HepG2 (cell line): ENCODE results near the gene EDEM1. TPM values are rescaled to one million over a fixed set of nuclear protein-coding genes. Genes with fewer than 3 reads are reported as not detected.

Source experiments
- ATAC-seq: fragments of 200-7000 bp; cut with Tn5 transposase; 3 replicates; pipeline ENCODE4 v1.9.1; 2020; ENCODE audit warnings: mild to moderate bottlenecking, moderate library complexity
- BruUV-seq: library from RNA; stranded (reverse); fragments of 400-500 nt; replicated peaks from 2 replicates; lab custom pipeline; 2021; lab: Mats Ljungman, UMichigan
- CTCF ChIA-PET: fragments of 300-600 bp; formaldehyde crosslinking; extraction: SDS; loops from one replicate; lab custom pipeline; 2021; ENCODE audit warnings: low total read pairs, inconsistent platforms, low intra/inter-chr PET ratio; lab: Yijun Ruan, JAX
- POLR2A ChIA-PET: fragments of 350-600 bp; sonication (Branson Sonifier 250); formaldehyde crosslinking; loops from one replicate; lab custom pipeline; 2020; ENCODE audit warnings: antibody characterized with exemption, inconsistent platforms; lab: Yijun Ruan, JAX
- DNase-seq: peaks from one replicate; pipeline ENCODE4 v3.0.0-alpha.2; 2015; ENCODE audit warnings: low spot score
- FAIRE-seq: peaks from 3 replicates; lab custom pipeline; 2011; peaks lifted over from hg19 to GRCh38; lab: Jason Lieb, UNC
- H2AFZ ChIP-seq: one replicate; pipeline ENCODE4 v1.6.1; 2011; ENCODE audit warnings: low read length, inconsistent platforms
- H3K27ac ChIP-seq: fragments of 300-600 bp; 3 replicates; pipeline ENCODE4 v1.8.0; 2011; ENCODE audit warnings: mixed run types, mild to moderate bottlenecking, mixed read lengths, low read length, inconsistent platforms; ENCODE audit not compliant: insufficient read depth; ENCODE audit errors: extremely low read length
- H3K27me3 ChIP-seq, 2 experiments: fragments of 200-600 bp in 1 of 2; 2 replicates in 1 of 2; 3 replicates in 1 of 2; pipeline versions ENCODE4 v1.6.0 to v1.8.0; 2011; ENCODE audit warnings: low read length in 2 of 2, mild to moderate bottlenecking in 2 of 2, moderate library complexity in 2 of 2, inconsistent platforms in 1 of 2; ENCODE audit not compliant: insufficient read depth in 2 of 2, control insufficient read depth in 1 of 2
- H3K36me3 ChIP-seq, 2 experiments: fragments of 200-600 bp in 1 of 2; replicated peaks in 1 of 2; 2 replicates in 1 of 2; 3 replicates in 1 of 2; pipeline versions ENCODE4 v1.5.1 to v1.8.0; 2011; ENCODE audit warnings: low read length in 2 of 2, inconsistent platforms in 1 of 2; ENCODE audit not compliant: insufficient read depth in 2 of 2, control insufficient read depth in 1 of 2
- H3K4me1 ChIP-seq: 2 replicates; pipeline ENCODE4 v1.5.1; 2012; ENCODE audit warnings: low read length, inconsistent platforms; ENCODE audit not compliant: insufficient read depth
- H3K4me2 ChIP-seq: 2 replicates; pipeline ENCODE4 v1.6.0; 2011; ENCODE audit warnings: low read depth, low read length, inconsistent platforms
- H3K4me3 ChIP-seq, 3 experiments: fragments of 200-600 bp in 1 of 3; sonication (generic), shearing (Covaris generic) in 1 of 3; replicated peaks in 1 of 3; 2 replicates each; pipeline ENCODE4 v1.5.1; 2011 to 2016; ENCODE audit warnings: low read length in 3 of 3, inconsistent platforms in 2 of 3, low read depth in 2 of 3, mild to moderate bottlenecking in 2 of 3, control low read depth in 1 of 3, mixed read lengths in 1 of 3; ENCODE audit not compliant: insufficient read depth in 1 of 3
- H3K79me2 ChIP-seq: one replicate; pipeline ENCODE4 v1.6.1; 2011; ENCODE audit warnings: low read length, inconsistent platforms; ENCODE audit not compliant: insufficient read depth
- H3K9ac ChIP-seq: 2 replicates; pipeline ENCODE4 v1.6.0; 2011; ENCODE audit warnings: mild to moderate bottlenecking, low read depth, low read length, inconsistent platforms; ENCODE audit not compliant: insufficient read depth
- H3K9me3 ChIP-seq: 2 replicates; pipeline ENCODE4 v1.5.1; 2012; ENCODE audit warnings: mild to moderate bottlenecking, low read length
- H4K20me1 ChIP-seq: 2 replicates; pipeline ENCODE4 v1.6.0; 2011; ENCODE audit warnings: inconsistent platforms, mild to moderate bottlenecking, low read length, moderate library complexity; ENCODE audit not compliant: insufficient read depth
- FOXO1 ChIP-seq: sonication (generic); formaldehyde crosslinking; IDR thresholded peaks from 2 replicates; pipeline ENCODE4 v1.4.0; 2020; ENCODE audit warnings: missing genetic modification reagents
- GLI4 ChIP-seq: sonication (generic); formaldehyde crosslinking; IDR thresholded peaks from 2 replicates; pipeline ENCODE4 v1.5.1; 2020; ENCODE audit warnings: missing genetic modification reagents, mild to moderate bottlenecking, moderate library complexity, borderline replicate concordance
- NRL ChIP-seq: sonication (generic); formaldehyde crosslinking; IDR thresholded peaks from 2 replicates; pipeline ENCODE4 v1.5.0; 2020; ENCODE audit warnings: missing genetic modification reagents, mild to moderate bottlenecking, moderate library complexity, borderline replicate concordance
- PHB2 ChIP-seq: fragments of 450-650 bp; IDR thresholded peaks from 2 replicates; pipeline ENCODE4 v1.6.1; 2018; ENCODE audit not compliant: partially characterized antibody
- RXRA ChIP-seq: sonication (generic); formaldehyde crosslinking; IDR thresholded peaks from 2 replicates; pipeline ENCODE4 v1.5.1; 2020; ENCODE audit warnings: missing genetic modification reagents
- SIN3A ChIP-seq: IDR thresholded peaks from 2 replicates; pipeline ENCODE4 v1.6.1; 2011; ENCODE audit warnings: low read depth, mild to moderate bottlenecking, control low read depth, low read length, borderline replicate concordance
- SMAD9 ChIP-seq: sonication (generic); formaldehyde crosslinking; IDR thresholded peaks from 2 replicates; pipeline ENCODE4 v1.5.1; 2020; ENCODE audit warnings: mild to moderate bottlenecking, missing genetic modification reagents
- SYNCRIP ChIP-seq: fragments of 200-400 bp; formaldehyde crosslinking; IDR thresholded peaks from 2 replicates; pipeline ENCODE4 v1.6.1; 2018; ENCODE audit warnings: mild to moderate bottlenecking, low read depth, low read length; ENCODE audit not compliant: insufficient read depth
- TAF15 ChIP-seq: fragments of 200-400 bp; formaldehyde crosslinking; IDR thresholded peaks from one replicate; pipeline ENCODE4 v1.6.1; 2018; ENCODE audit warnings: mild to moderate bottlenecking, low read depth, low read length; ENCODE audit not compliant: poor library complexity, severe bottlenecking
- ZC3H13 ChIP-seq: sonication (generic); formaldehyde crosslinking; IDR thresholded peaks from 2 replicates; pipeline ENCODE4 v1.8.1; 2023; ENCODE audit warnings: mild to moderate bottlenecking, missing genetic modification reagents, moderate library complexity
- WGBS: methylation state at CpG from one replicate; pipeline ENCODE4 v1.1.6; 2017; ENCODE audit warnings: low lambda C conversion rate; 5-methylcytosine and 5-hydroxymethylcytosine counted together
- in situ Hi-C: cut with HindIII; loops from 2 replicates; pipeline ENCODE4 v1.10.0; 2017; ENCODE audit warnings: low pct_unique_long_range_greater_than_20kb; ENCODE audit not compliant: extremely low pct_ligation_motif_present
- intact Hi-C: fragments of 100-400 bp; cut with micrococcal nuclease; formaldehyde crosslinking; loops from one replicate; pipeline ENCODE4 v1.10.0; 2022; ENCODE audit not compliant: unreplicated experiment
- polyA plus RNA-seq, 8 experiments: library from polyadenylated mRNA; depleted of rRNA in 3 of 8; stranded (reverse) in 7 of 8; unstranded in 1 of 8; fragments of >200 nt; fragmentation: Illumina TruSeq in 4 of 8; extraction: Trizol in 4 of 8; gene quantifications; 2 replicates each; pipeline versions ENCODE4 v1.2.1 to v1.2.3, GENCODE V29; 2011 to 2016; ENCODE audit warnings: low read depth in 4 of 8, missing spikeins in 1 of 8, mixed read lengths in 1 of 8; ENCODE audit not compliant: insufficient read depth in 1 of 8
- total RNA-seq, 5 experiments: library from RNA; depleted of rRNA; stranded (reverse); fragments of >200 nt; fragmentation: Illumina TruSeq; extraction: Trizol; gene quantifications; 2 replicates each; pipeline ENCODE4 v1.2.3, GENCODE V29; 2016; ENCODE audit warnings: low read depth in 1 of 5
- TF ChIP-seq, protein P1 (sequence below): sonication (generic); formaldehyde crosslinking; IDR thresholded peaks from 2 replicates; pipeline ENCODE4 v1.9.0; 2021; ENCODE audit warnings: missing genetic modification reagents, borderline replicate concordance
- TF ChIP-seq, protein P2 (sequence below): sonication (generic); formaldehyde crosslinking; IDR thresholded peaks from 2 replicates; pipeline ENCODE4 v1.5.1; 2020; ENCODE audit warnings: missing genetic modification reagents, mild to moderate bottlenecking, borderline replicate concordance
- TF ChIP-seq, protein P3 (sequence below): sonication (generic); formaldehyde crosslinking; IDR thresholded peaks from 2 replicates; pipeline ENCODE4 v1.4.0; 2020; ENCODE audit warnings: missing genetic modification reagents

EDEM1 gene
- total and polyA plus RNA-seq, 2 of the 13 experiments (the other 11 are each of a cell fraction or from before 2014, with no cell fraction given): 13.8 to 25.8 TPM

DNA sequence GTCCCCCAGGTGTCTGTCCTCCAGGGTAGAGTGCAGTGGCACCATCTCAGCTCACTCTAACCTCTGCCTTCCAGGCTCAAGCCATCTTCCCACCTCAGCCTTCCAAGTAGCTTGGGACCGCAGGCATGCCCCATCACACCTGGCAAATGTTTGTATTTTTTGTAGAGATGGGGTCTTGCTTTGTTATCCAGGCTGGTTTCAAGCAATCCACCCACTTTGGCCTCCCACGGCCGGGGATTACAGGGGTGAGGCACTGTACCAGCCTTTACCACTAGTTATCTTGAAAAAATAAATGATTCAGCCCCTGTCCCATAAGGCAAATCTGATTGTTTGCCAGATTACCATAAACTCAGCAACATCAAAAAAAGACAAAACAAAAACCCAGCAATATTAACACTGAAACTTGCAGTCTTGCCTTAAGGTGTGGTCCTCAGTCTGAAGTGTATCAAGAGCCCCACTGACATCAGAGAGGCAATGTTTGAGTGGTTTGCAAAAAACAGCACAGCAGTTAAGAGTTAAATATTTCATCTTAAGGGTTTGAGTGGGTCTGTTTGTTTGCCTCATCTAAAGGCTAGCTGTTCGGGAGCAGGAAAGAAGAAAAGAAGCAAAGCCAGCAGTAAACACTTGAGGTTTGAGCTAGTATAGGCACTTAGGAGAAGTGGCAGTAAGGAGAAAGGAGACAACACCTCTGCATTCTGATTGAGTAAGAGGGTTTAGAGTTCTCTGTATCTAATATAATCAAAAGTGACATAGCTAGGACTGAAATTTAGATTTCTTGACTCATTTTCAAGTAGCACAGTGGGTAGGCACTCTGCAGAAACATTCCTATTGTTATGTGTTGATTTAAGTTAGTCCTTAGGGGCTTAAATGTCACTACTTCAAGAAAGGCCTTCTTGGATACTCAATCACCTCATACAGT is 26.3 kb upstream of the EDEM1 start:
- H3K27me3 ChIP-seq: no peaks in the 10 kb centered on the region
- 97% methylated on average over 4 of the region's 4 CpGs for WGBS
- FAIRE-seq: no peak
- H3K4me2 ChIP-seq: no peak overlapping the region
- no peak for DNase-seq
- no peak overlapping the region for H2AFZ ChIP-seq
- POLR2A ChIA-PET: no interaction called here
- no peaks in the 10 kb centered on the region for H4K20me1 ChIP-seq
- CTCF ChIA-PET: no interaction called here
- no peak overlapping the region for H3K9ac ChIP-seq
- H3K9me3 ChIP-seq: no peaks in the 10 kb centered on the region
- no TSS peak for BruUV-seq
- H3K4me3 ChIP-seq: no peak overlapping the region
- peaks cover 54% of the 10 kb centered on the region for H3K79me2 ChIP-seq
- H3K4me1 ChIP-seq: no peaks in the 10 kb centered on the region; the same call in 1 of the 2 replicates
- in situ Hi-C loops: no loop called here
- ATAC-seq: no peak
- intact Hi-C loops: no loop called here
- H3K27ac ChIP-seq: no peak overlapping the region
- H3K36me3 ChIP-seq: peaks cover 0 to 2% of the 10 kb centered on the region in 2 experiments; a peak in 1 of 5 replicates
- TF ChIP-seq SIN3A (no peak), RXRA (CRISPR knock-in tag) (no peak), GLI4 (CRISPR knock-in tag) (no peak), SMAD9 (CRISPR knock-in tag) (no peak), ZC3H13 (no peak), FOXO1 (CRISPR knock-in tag) (no peak), NRL (CRISPR knock-in tag) (no peak), TAF15 (no peak), SYNCRIP (no peak), PHB2 (no peak)
- TF ChIP-seq, protein P1, sequence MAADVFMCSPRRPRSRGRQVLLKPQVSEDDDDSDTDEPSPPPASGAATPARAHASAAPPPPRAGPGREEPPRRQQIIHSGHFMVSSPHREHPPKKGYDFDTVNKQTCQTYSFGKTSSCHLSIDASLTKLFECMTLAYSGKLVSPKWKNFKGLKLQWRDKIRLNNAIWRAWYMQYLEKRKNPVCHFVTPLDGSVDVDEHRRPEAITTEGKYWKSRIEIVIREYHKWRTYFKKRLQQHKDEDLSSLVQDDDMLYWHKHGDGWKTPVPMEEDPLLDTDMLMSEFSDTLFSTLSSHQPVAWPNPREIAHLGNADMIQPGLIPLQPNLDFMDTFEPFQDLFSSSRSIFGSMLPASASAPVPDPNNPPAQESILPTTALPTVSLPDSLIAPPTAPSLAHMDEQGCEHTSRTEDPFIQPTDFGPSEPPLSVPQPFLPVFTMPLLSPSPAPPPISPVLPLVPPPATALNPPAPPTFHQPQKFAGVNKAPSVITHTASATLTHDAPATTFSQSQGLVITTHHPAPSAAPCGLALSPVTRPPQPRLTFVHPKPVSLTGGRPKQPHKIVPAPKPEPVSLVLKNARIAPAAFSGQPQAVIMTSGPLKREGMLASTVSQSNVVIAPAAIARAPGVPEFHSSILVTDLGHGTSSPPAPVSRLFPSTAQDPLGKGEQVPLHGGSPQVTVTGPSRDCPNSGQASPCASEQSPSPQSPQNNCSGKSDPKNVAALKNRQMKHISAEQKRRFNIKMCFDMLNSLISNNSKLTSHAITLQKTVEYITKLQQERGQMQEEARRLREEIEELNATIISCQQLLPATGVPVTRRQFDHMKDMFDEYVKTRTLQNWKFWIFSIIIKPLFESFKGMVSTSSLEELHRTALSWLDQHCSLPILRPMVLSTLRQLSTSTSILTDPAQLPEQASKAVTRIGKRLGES (CRISPR knock-in tag): no peak
- TF ChIP-seq, protein P2, sequence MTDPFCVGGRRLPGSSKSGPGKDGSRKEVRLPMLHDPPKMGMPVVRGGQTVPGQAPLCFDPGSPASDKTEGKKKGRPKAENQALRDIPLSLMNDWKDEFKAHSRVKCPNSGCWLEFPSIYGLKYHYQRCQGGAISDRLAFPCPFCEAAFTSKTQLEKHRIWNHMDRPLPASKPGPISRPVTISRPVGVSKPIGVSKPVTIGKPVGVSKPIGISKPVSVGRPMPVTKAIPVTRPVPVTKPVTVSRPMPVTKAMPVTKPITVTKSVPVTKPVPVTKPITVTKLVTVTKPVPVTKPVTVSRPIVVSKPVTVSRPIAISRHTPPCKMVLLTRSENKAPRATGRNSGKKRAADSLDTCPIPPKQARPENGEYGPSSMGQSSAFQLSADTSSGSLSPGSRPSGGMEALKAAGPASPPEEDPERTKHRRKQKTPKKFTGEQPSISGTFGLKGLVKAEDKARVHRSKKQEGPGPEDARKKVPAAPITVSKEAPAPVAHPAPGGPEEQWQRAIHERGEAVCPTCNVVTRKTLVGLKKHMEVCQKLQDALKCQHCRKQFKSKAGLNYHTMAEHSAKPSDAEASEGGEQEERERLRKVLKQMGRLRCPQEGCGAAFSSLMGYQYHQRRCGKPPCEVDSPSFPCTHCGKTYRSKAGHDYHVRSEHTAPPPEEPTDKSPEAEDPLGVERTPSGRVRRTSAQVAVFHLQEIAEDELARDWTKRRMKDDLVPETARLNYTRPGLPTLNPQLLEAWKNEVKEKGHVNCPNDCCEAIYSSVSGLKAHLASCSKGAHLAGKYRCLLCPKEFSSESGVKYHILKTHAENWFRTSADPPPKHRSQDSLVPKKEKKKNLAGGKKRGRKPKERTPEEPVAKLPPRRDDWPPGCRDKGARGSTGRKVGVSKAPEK (CRISPR knock-in tag): no peak
- TF ChIP-seq, protein P3, sequence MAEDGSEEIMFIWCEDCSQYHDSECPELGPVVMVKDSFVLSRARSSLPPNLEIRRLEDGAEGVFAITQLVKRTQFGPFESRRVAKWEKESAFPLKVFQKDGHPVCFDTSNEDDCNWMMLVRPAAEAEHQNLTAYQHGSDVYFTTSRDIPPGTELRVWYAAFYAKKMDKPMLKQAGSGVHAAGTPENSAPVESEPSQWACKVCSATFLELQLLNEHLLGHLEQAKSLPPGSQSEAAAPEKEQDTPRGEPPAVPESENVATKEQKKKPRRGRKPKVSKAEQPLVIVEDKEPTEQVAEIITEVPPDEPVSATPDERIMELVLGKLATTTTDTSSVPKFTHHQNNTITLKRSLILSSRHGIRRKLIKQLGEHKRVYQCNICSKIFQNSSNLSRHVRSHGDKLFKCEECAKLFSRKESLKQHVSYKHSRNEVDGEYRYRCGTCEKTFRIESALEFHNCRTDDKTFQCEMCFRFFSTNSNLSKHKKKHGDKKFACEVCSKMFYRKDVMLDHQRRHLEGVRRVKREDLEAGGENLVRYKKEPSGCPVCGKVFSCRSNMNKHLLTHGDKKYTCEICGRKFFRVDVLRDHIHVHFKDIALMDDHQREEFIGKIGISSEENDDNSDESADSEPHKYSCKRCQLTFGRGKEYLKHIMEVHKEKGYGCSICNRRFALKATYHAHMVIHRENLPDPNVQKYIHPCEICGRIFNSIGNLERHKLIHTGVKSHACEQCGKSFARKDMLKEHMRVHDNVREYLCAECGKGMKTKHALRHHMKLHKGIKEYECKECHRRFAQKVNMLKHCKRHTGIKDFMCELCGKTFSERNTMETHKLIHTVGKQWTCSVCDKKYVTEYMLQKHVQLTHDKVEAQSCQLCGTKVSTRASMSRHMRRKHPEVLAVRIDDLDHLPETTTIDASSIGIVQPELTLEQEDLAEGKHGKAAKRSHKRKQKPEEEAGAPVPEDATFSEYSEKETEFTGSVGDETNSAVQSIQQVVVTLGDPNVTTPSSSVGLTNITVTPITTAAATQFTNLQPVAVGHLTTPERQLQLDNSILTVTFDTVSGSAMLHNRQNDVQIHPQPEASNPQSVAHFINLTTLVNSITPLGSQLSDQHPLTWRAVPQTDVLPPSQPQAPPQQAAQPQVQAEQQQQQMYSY (CRISPR knock-in tag): no peak
